HG03354 (cell line): Measurements from ENCODE around the gene ZNF132.
"Not testable (repeated sequence)": the region's sequence is repeated elsewhere in the genome, so short reads cannot be mapped to it uniquely, and the experiment has no call there.

Experiments used
- ATAC-seq: cut with Tn5 transposase; IDR thresholded peaks from one replicate; pipeline ENCODE4 v1.9.1; 2021; ENCODE audit warnings: mild to moderate bottlenecking; ENCODE audit not compliant: unreplicated experiment, poor library complexity, severe bottlenecking

ZNF132 gene

GRCh38 chr19:58409010-58409790, 30.8 kb downstream of the ZNF132 start:
- ATAC-seq: peak; percentile 21

- peak; percentile 96 for ATAC-seq
Observed at GRCh38 chr19:58408152-58409009, 31.6 kb downstream of the ZNF132 start, which contains the start of gene ZNF584. Gene ZNF584 (plus strand): TSS chr19:58408649. CDS start chr19:58409148, 499 bp downstream.

- peak; percentile 7 for ATAC-seq
Observed at GRCh38 chr19:58407658-58408151, 32.2 kb downstream of the ZNF132 start.

- no peak for ATAC-seq
Observed at GRCh38 chr19:58406818-58407657, 32.9 kb downstream of the ZNF132 start.

- ATAC-seq: not testable (repeated sequence)
Observed at GRCh38 chr19:58403920-58404478, 36.0 kb downstream of the ZNF132 start.

- no peak for ATAC-seq
Observed at GRCh38 chr19:58401840-58402421, 38.0 kb downstream of the ZNF132 start.

GRCh38 chr19:58400916-58401839, 38.8 kb downstream of the ZNF132 start:
- ATAC-seq: peak; percentile 98

GRCh38 chr19:58400316-58400915, 39.5 kb downstream of the ZNF132 start:
- ATAC-seq: no peak

- ATAC-seq: no peak
Observed at GRCh38 chr19:58399903-58400302, 40.0 kb downstream of the ZNF132 start.

GRCh38 chr19:58398545-58398944, 41.4 kb downstream of the ZNF132 start:
- no peak for ATAC-seq

GRCh38 chr19:58398087-58398486, 41.9 kb downstream of the ZNF132 start:
- ATAC-seq: no peak

GRCh38 chr19:58397533-58398037, 42.4 kb downstream of the ZNF132 start:
- no peak for ATAC-seq

GRCh38 chr19:58396691-58397532, 43.0 kb downstream of the ZNF132 start:
- ATAC-seq: no peak

- ATAC-seq: no peak
Observed at GRCh38 chr19:58395979-58396627, 43.9 kb downstream of the ZNF132 start.

GRCh38 chr19:58395220-58395978, 44.6 kb downstream of the ZNF132 start, which contains the start of gene RNF225:
Gene RNF225 (plus strand): TSS chr19:58395656. CDS start chr19:58396090, 434 bp downstream.
- ATAC-seq: no peak
